H9 (cell line): ENCODE measurements around the gene LORICRIN. TPM values are rescaled to one million over a fixed set of nuclear protein-coding genes. Genes with fewer than 3 reads are reported as not detected.

ENCODE experiments used
- DNase-seq: peaks from one replicate; pipeline ENCODE4 v3.0.0-alpha.2; 2017
- H2AFZ ChIP-seq: one replicate; pipeline ENCODE4 v1.6.1; 2013; ENCODE audit warnings: mild to moderate bottlenecking, low read length, control low read depth, moderate library complexity
- H2AK5ac ChIP-seq: 2 replicates; pipeline ENCODE4 v1.6.1; 2013; ENCODE audit warnings: low read length, control low read depth, mixed read lengths; ENCODE audit not compliant: insufficient read length
- H2BK120ac ChIP-seq: one replicate; pipeline ENCODE4 v1.6.1; 2013; ENCODE audit warnings: low read depth, mild to moderate bottlenecking, low read length, control low read depth, inconsistent platforms; ENCODE audit not compliant: poor library complexity, severe bottlenecking
- H2BK12ac ChIP-seq: 2 replicates; pipeline ENCODE4 v1.6.1; 2013; ENCODE audit warnings: low read length, control low read depth, mixed read lengths, low read depth; ENCODE audit not compliant: insufficient read length
- H2BK15ac ChIP-seq: 2 replicates; pipeline ENCODE4 v1.6.1; 2013; ENCODE audit warnings: low read depth, low read length, control low read depth
- H2BK20ac ChIP-seq: one replicate; pipeline ENCODE4 v1.6.1; 2013; ENCODE audit warnings: low read depth, mild to moderate bottlenecking, low read length, control low read depth, inconsistent platforms; ENCODE audit not compliant: poor library complexity, severe bottlenecking
- H2BK5ac ChIP-seq: 2 replicates; pipeline ENCODE4 v1.6.1; 2013; ENCODE audit warnings: low read length, control low read depth, mixed read lengths; ENCODE audit not compliant: insufficient read length
- H3K14ac ChIP-seq: 2 replicates; pipeline ENCODE4 v1.6.1; 2013; ENCODE audit warnings: low read length, control low read depth; ENCODE audit not compliant: insufficient read depth
- H3K18ac ChIP-seq: 2 replicates; pipeline ENCODE4 v1.6.1; 2013; ENCODE audit warnings: low read depth, mild to moderate bottlenecking, mixed read lengths, low read length, control low read depth; ENCODE audit not compliant: insufficient read length
- H3K23ac ChIP-seq: 2 replicates; pipeline ENCODE4 v1.6.1; 2013; ENCODE audit warnings: low read length, control low read depth, mixed read lengths, low read depth; ENCODE audit not compliant: insufficient read length
- H3K23me2 ChIP-seq: 2 replicates; pipeline ENCODE4 v1.6.1; 2013; ENCODE audit warnings: low read depth, mild to moderate bottlenecking, mixed read lengths, low read length, control low read depth; ENCODE audit not compliant: insufficient read length, poor library complexity, severe bottlenecking
- H3K27ac ChIP-seq: 2 replicates; pipeline ENCODE4 v1.5.1; 2013; ENCODE audit warnings: low read length, control low read depth, mixed read lengths, low read depth; ENCODE audit not compliant: insufficient read length
- H3K27me3 ChIP-seq: 2 replicates; pipeline ENCODE4 v1.6.1; 2013; ENCODE audit warnings: low read length, control low read depth, inconsistent platforms; ENCODE audit not compliant: insufficient read depth
- H3K4ac ChIP-seq: 2 replicates; pipeline ENCODE4 v1.6.1; 2013; ENCODE audit warnings: low read depth, mild to moderate bottlenecking, control low read depth, inconsistent platforms, low read length, moderate library complexity
- H3K4me1 ChIP-seq: 2 replicates; pipeline ENCODE4 v1.6.1; 2013; ENCODE audit warnings: low read length, control low read depth, inconsistent platforms; ENCODE audit not compliant: insufficient read depth
- H3K4me2 ChIP-seq: 2 replicates; pipeline ENCODE4 v1.6.1; 2013; ENCODE audit warnings: low read length, control low read depth, mixed read lengths; ENCODE audit not compliant: insufficient read length, insufficient read depth
- H3K56ac ChIP-seq: 2 replicates; pipeline ENCODE4 v1.6.1; 2013; ENCODE audit warnings: low read depth, mild to moderate bottlenecking, mixed read lengths, low read length, control low read depth; ENCODE audit not compliant: insufficient read length
- H3K79me1 ChIP-seq: 2 replicates; pipeline ENCODE4 v1.6.1; 2013; ENCODE audit warnings: low read depth, mild to moderate bottlenecking, moderate library complexity, low read length, control low read depth, inconsistent platforms; ENCODE audit not compliant: insufficient read depth, poor library complexity, severe bottlenecking
- H3K79me2 ChIP-seq: 2 replicates; pipeline ENCODE4 v1.6.1; 2013; ENCODE audit warnings: low read length, control low read depth, inconsistent platforms; ENCODE audit not compliant: insufficient read depth
- H3K9ac ChIP-seq: 2 replicates; pipeline ENCODE4 v1.6.1; 2013; ENCODE audit warnings: low read length, control low read depth, mixed read lengths; ENCODE audit not compliant: insufficient read length; ENCODE audit errors: extremely low read depth
- H3K9me3 ChIP-seq: one replicate; pipeline ENCODE4 v1.6.1; 2013; ENCODE audit warnings: low read depth, low read length, inconsistent platforms; ENCODE audit not compliant: control insufficient read depth
- H3T11ph ChIP-seq: one replicate; pipeline ENCODE4 v1.6.1; 2013; ENCODE audit warnings: mild to moderate bottlenecking, low read length, control low read depth, inconsistent platforms
- H4K20me1 ChIP-seq: one replicate; pipeline ENCODE4 v1.6.1; 2013; ENCODE audit not compliant: control insufficient read depth, insufficient read length, insufficient read depth
- H4K5ac ChIP-seq: 2 replicates; pipeline ENCODE4 v1.6.1; 2013; ENCODE audit warnings: low read depth, mild to moderate bottlenecking, mixed read lengths, low read length, control low read depth; ENCODE audit not compliant: insufficient read length
- H4K8ac ChIP-seq: replicated peaks from 2 replicates; pipeline ENCODE4 v1.6.1; 2013; ENCODE audit warnings: low read length, control low read depth, mixed read lengths, low read depth; ENCODE audit not compliant: insufficient read length
- H4K91ac ChIP-seq: 2 replicates; pipeline ENCODE4 v1.6.1; 2013; ENCODE audit warnings: low read depth, mild to moderate bottlenecking, moderate library complexity, mixed read lengths, low read length, control low read depth; ENCODE audit not compliant: insufficient read length
- H3K27ac Mint-ChIP-seq, 3 experiments: 2 replicates in 2 of 3; 3 replicates in 1 of 3; pipeline ENCODE4 v1.8.0; 2020 to 2021; ENCODE audit warnings: mixed read lengths in 3 of 3, mild to moderate bottlenecking in 1 of 3, moderate library complexity in 1 of 3
- H3K27me3 Mint-ChIP-seq: 2 replicates; pipeline ENCODE4 v1.8.0; 2021; ENCODE audit warnings: low read depth, mild to moderate bottlenecking, moderate library complexity, mixed read lengths
- H3K36me3 Mint-ChIP-seq, 3 experiments: 2 replicates in 2 of 3; 3 replicates in 1 of 3; pipeline ENCODE4 v1.8.0; 2020 to 2021; ENCODE audit warnings: low read depth in 3 of 3, mixed read lengths in 3 of 3; ENCODE audit not compliant: insufficient read depth in 1 of 3
- H3K4me1 Mint-ChIP-seq, 2 experiments: 2 replicates each; pipeline ENCODE4 v1.8.0; 2020; ENCODE audit warnings: mixed read lengths in 2 of 2
- H3K4me3 Mint-ChIP-seq, 2 experiments: 2 replicates in 1 of 2; 3 replicates in 1 of 2; pipeline ENCODE4 v1.8.0; 2020 to 2021; ENCODE audit warnings: mild to moderate bottlenecking in 2 of 2, mixed read lengths in 2 of 2, moderate library complexity in 1 of 2
- H3K9me3 Mint-ChIP-seq, 2 experiments: 2 replicates in 1 of 2; 3 replicates in 1 of 2; pipeline ENCODE4 v1.8.0; 2020; ENCODE audit warnings: mild to moderate bottlenecking in 2 of 2, mixed read lengths in 2 of 2, moderate library complexity in 1 of 2
- CTCF ChIP-seq: fragments of 200-600 bp; sonication (generic); conservative IDR thresholded peaks from 3 replicates; pipeline ENCODE4 v1.8.0; 2021; ENCODE audit warnings: antibody characterized with exemption, mild to moderate bottlenecking
- WGBS: extraction: QIAGEN DNeasy Blood & Tissue Kit; methylation state at CpG from one replicate; pipeline ENCODE4 v1.1.7; 2013; ENCODE audit warnings: missing lambda C conversion rate, low lambda C conversion rate, mixed read lengths; ENCODE audit not compliant: insufficient read length; ENCODE audit errors: extremely low coverage; 5-methylcytosine and 5-hydroxymethylcytosine counted together
- total RNA-seq: library from RNA; stranded (reverse); gene quantifications from 2 replicates; pipeline ENCODE4 v1.2.1, GENCODE V29; 2021

LORICRIN gene
- total RNA-seq, 1 experiment from 2014 or later = not detected

- Histone ChIP-seq H3K18ac (no peak overlapping the region), H2AFZ (no peak overlapping the region), H2BK120ac (no peak overlapping the region), H2BK15ac (no peak overlapping the region), H4K5ac (no peak overlapping the region), H4K91ac (no peak overlapping the region), H3K79me1 (no peaks in the 10 kb centered on the region), H4K20me1 (no peaks in the 10 kb centered on the region), H2BK5ac (no peak overlapping the region), H2BK20ac (no peak overlapping the region), H3K56ac (no peak overlapping the region), H4K8ac (no peak overlapping the region), H3K4ac (no peak overlapping the region), H2AK5ac (no peak overlapping the region), H3K14ac (no peak overlapping the region), H3K27ac (no peak overlapping the region), H3T11ph (no peak overlapping the region), H3K23me2 (no peaks in the 10 kb centered on the region), H3K9ac (no peak overlapping the region), H3K27me3 (no peaks in the 10 kb centered on the region), H3K4me1 (no peaks in the 10 kb centered on the region), H3K4me2 (no peak overlapping the region), H2BK12ac (no peak overlapping the region), H3K9me3 (no peaks in the 10 kb centered on the region), H3K23ac (no peak overlapping the region), H3K79me2 (no peaks in the 10 kb centered on the region)
- no peak for TF ChIP-seq CTCF
- WGBS = no CpG with 5 or more reads among the region's 4 CpGs
- Mint-ChIP-seq H3K9me3 (peaks cover 0 to 3% of the 10 kb centered on the region in 2 experiments; a peak in 1 of 5 replicates), H3K4me1 (no peaks in the 10 kb centered on the region), H3K27me3 (peaks cover 13% of the 10 kb centered on the region), H3K4me3 (no peak overlapping the region), H3K36me3 (no peaks in the 10 kb centered on the region), H3K27ac (no peak overlapping the region)
- DNase-seq = no peak
Measured at GRCh38 chr1:153251988-153252387, 7.5 kb upstream of the LORICRIN start.
